Activated CD4-positive, alpha-beta T cell treated with anti-CD3 and anti-CD28 coated beads, Interleukin-2, amount 50 U/mL, for 24 hours (primary cell): ENCODE data around the gene SMIM36.
"Not testable (repeated sequence)": the region's sequence is repeated elsewhere in the genome, so short reads cannot be mapped to it uniquely, and the experiment has no call there.

ENCODE experiments used
- DNase-seq, 2 donors: peaks; one replicate each; pipeline ENCODE4 v3.0.0-alpha.2; 2020; ENCODE audit warnings: low read depth in 1 of 2, low spot score in 1 of 2

SMIM36 gene

GRCh38 chr17:55456307-55457240 is 54.7 kb downstream of the SMIM36 start:
- no peak for DNase-seq

GRCh38 chr17:55454906-55455474 is 56.3 kb downstream of the SMIM36 start:
- no peak for DNase-seq

GRCh38 chr17:55453839-55454557 is 57.3 kb downstream of the SMIM36 start:
- no peak for DNase-seq

GRCh38 chr17:55452139-55452790 is 59.0 kb downstream of the SMIM36 start:
- no peak for DNase-seq

GRCh38 chr17:55451758-55452138 is 59.5 kb downstream of the SMIM36 start:
- no peak for DNase-seq

GRCh38 chr17:55451203-55451641 is 60.0 kb downstream of the SMIM36 start:
- no peak for DNase-seq

GRCh38 chr17:55450232-55450825 is 60.9 kb downstream of the SMIM36 start:
- DNase-seq = no peak

- DNase-seq = no peak
Observed at GRCh38 chr17:55448681-55449080, 62.6 kb downstream of the SMIM36 start.

- DNase-seq = no peak
Observed at GRCh38 chr17:55446581-55447205, 64.6 kb downstream of the SMIM36 start.

- DNase-seq = not testable (repeated sequence)
Observed at GRCh38 chr17:55446004-55446403, 65.2 kb downstream of the SMIM36 start.

- no peak for DNase-seq
Observed at GRCh38 chr17:55444471-55445441, 66.5 kb downstream of the SMIM36 start.

- no peak for DNase-seq
Observed at GRCh38 chr17:55443904-55444303, 67.3 kb downstream of the SMIM36 start.

GRCh38 chr17:55442953-55443683 is 68.1 kb downstream of the SMIM36 start:
- DNase-seq = no peak

- DNase-seq = no peak
Observed at GRCh38 chr17:55442462-55442861, 68.8 kb downstream of the SMIM36 start.

GRCh38 chr17:55441544-55441943 is 69.7 kb downstream of the SMIM36 start:
- DNase-seq = no peak

GRCh38 chr17:55440391-55440790 is 70.9 kb downstream of the SMIM36 start:
- no peak for DNase-seq

GRCh38 chr17:55437159-55437605 is 74.1 kb downstream of the SMIM36 start:
- no peak for DNase-seq
